Mesothelial cell of epicardium (in vitro differentiated cells): ENCODE measurements around the gene CLSTN2. TPM values are rescaled to one million over a fixed set of nuclear protein-coding genes. Genes with fewer than 3 reads are reported as not detected.

ENCODE experiments used
- DNase-seq, 2 experiments: peaks; one replicate each; pipeline ENCODE4 v3.0.0; 2021; ENCODE audit warnings: low spot score in 2 of 2; ENCODE audit not compliant: unreplicated experiment in 2 of 2
- H3K27ac Mint-ChIP-seq: 2 replicates; pipeline ENCODE4 v1.8.0; 2021; ENCODE audit warnings: mixed read lengths
- H3K27me3 Mint-ChIP-seq: 2 replicates; pipeline ENCODE4 v1.8.0; 2021; ENCODE audit warnings: low read depth, mixed read lengths
- H3K36me3 Mint-ChIP-seq: 2 replicates; pipeline ENCODE4 v1.8.0; 2021; ENCODE audit warnings: mixed read lengths
- H3K4me1 Mint-ChIP-seq: 2 replicates; pipeline ENCODE4 v1.8.0; 2021; ENCODE audit warnings: mixed read lengths
- H3K4me3 Mint-ChIP-seq: 2 replicates; pipeline ENCODE4 v1.8.0; 2021; ENCODE audit warnings: mild to moderate bottlenecking, moderate library complexity, mixed read lengths
- H3K9me3 Mint-ChIP-seq: 2 replicates; pipeline ENCODE4 v1.8.0; 2021; ENCODE audit warnings: mixed read lengths
- total RNA-seq: library from RNA; stranded (reverse); gene quantifications from 3 replicates; pipeline ENCODE4 v1.2.1, GENCODE V29; 2021
- TF ChIP-seq, protein P1 (sequence below): fragments of 200-600 bp; sonication (generic); IDR thresholded peaks from one replicate; pipeline ENCODE4 v1.5.0; 2021; ENCODE audit warnings: antibody characterized with exemption; ENCODE audit not compliant: unreplicated experiment

CLSTN2 gene
- total RNA-seq, 1 donor from 2014 or later: 18.2 TPM

DNA sequence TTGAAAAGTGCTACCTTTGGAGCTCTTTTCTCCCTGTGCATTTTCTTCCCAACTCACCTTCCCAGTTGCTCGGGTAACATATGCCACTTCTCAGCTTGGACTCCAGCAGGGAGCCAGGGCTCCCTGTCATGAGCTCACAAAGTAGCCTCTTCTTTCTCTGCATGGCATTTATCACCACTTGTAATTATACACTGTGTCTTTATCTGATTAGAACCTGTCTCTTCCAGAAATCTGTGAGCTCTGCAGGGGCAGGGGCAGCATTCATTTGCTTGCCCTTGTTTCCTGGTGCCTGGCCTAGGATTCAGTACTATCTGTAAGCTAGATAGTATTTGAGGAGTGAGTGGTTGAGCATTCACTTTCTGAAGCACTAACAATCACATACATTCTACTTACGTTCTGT is 100.9 kb downstream of the CLSTN2 start:
- Mint-ChIP-seq H3K4me1 (peaks cover 6% of the 10 kb centered on the region), H3K36me3 (no peaks in the 10 kb centered on the region), H3K27me3 (peaks cover 35% of the 10 kb centered on the region), H3K27ac (no peak overlapping the region), H3K4me3 (no peak overlapping the region), H3K9me3 (no peaks in the 10 kb centered on the region)
- DNase-seq: no peak
- TF ChIP-seq, protein P1, sequence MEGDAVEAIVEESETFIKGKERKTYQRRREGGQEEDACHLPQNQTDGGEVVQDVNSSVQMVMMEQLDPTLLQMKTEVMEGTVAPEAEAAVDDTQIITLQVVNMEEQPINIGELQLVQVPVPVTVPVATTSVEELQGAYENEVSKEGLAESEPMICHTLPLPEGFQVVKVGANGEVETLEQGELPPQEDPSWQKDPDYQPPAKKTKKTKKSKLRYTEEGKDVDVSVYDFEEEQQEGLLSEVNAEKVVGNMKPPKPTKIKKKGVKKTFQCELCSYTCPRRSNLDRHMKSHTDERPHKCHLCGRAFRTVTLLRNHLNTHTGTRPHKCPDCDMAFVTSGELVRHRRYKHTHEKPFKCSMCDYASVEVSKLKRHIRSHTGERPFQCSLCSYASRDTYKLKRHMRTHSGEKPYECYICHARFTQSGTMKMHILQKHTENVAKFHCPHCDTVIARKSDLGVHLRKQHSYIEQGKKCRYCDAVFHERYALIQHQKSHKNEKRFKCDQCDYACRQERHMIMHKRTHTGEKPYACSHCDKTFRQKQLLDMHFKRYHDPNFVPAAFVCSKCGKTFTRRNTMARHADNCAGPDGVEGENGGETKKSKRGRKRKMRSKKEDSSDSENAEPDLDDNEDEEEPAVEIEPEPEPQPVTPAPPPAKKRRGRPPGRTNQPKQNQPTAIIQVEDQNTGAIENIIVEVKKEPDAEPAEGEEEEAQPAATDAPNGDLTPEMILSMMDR: no peak

DNA sequence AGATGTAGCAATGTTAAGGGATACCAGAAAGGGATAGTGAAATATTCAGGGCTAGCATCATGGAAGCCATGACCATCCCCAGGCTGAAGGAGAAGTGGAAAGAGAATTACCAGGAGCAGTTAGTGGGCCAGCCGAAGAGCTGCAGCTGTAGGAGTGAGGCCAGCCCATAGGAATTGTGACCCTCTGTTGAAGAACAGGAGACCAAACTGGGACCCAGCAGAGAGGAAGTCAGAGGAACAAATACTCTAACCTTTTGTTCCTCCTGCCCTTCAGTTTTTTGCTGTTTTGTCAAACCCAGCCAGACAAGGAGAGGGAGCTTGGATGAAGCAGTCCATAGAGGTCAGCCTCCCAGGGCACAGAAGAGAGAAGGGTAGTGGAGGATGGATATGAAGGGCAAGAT is 115.4 kb downstream of the CLSTN2 start:
- H3K27ac Mint-ChIP-seq: no peak overlapping the region
- no peaks in the 10 kb centered on the region for H3K9me3 Mint-ChIP-seq
- no peaks in the 10 kb centered on the region for H3K36me3 Mint-ChIP-seq
- no peak overlapping the region for H3K4me3 Mint-ChIP-seq
- peaks cover 32% of the 10 kb centered on the region for H3K27me3 Mint-ChIP-seq
- peaks cover 8% of the 10 kb centered on the region for H3K4me1 Mint-ChIP-seq
- TF ChIP-seq, protein P1: no peak
- DNase-seq: no peak

DNA sequence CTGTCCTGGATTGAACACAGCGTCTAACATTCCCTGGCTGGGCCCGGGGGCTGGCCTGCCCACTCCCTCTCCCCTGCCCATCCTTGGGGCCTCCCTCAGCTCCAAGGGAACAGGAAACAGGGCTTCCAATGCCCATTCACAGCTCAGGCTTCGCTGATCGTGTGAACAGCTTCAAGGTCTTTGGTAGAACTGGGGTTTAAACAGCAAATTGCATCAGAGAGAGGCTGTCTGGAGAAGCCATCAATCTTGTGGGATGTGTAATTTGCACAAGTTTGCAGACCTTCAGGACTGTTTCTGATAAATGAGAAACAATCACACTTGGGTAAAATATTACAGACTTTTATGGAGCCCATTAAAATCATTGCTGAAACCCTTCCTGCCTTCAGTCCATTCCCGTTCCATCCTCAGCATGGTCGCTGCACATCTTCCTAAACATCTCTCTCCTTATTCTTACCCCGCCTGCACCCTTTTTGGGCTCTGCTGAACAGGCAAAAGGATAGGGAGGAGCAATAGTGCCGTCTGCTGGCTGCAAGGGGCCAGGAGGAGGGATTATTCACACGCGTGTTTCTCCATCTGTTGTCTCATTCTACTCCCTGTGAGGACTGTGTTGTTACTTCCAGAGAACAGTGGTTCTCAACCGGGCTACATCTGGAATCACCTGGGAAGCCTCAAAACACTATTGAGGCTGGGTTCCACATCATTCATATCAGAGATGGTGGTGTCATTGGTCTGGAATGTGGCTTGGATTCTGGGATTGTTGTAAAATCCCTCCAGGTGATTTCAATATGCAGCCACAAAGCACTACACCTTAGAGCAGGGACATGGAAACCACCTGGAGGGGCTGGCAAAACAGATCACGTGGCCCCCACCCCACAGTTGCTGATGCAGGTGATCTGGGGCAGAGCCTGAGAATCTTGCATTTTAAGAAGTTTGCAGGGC is 116.3 kb downstream of the CLSTN2 start:
- no peak overlapping the region for H3K4me3 Mint-ChIP-seq
- H3K9me3 Mint-ChIP-seq: peaks cover 3% of the 10 kb centered on the region
- DNase-seq: no peak
- H3K4me1 Mint-ChIP-seq: peaks cover 8% of the 10 kb centered on the region
- TF ChIP-seq, protein P1: no peak
- H3K27me3 Mint-ChIP-seq: peaks cover 25% of the 10 kb centered on the region
- H3K36me3 Mint-ChIP-seq: no peaks in the 10 kb centered on the region
- H3K27ac Mint-ChIP-seq: no peak overlapping the region

DNA sequence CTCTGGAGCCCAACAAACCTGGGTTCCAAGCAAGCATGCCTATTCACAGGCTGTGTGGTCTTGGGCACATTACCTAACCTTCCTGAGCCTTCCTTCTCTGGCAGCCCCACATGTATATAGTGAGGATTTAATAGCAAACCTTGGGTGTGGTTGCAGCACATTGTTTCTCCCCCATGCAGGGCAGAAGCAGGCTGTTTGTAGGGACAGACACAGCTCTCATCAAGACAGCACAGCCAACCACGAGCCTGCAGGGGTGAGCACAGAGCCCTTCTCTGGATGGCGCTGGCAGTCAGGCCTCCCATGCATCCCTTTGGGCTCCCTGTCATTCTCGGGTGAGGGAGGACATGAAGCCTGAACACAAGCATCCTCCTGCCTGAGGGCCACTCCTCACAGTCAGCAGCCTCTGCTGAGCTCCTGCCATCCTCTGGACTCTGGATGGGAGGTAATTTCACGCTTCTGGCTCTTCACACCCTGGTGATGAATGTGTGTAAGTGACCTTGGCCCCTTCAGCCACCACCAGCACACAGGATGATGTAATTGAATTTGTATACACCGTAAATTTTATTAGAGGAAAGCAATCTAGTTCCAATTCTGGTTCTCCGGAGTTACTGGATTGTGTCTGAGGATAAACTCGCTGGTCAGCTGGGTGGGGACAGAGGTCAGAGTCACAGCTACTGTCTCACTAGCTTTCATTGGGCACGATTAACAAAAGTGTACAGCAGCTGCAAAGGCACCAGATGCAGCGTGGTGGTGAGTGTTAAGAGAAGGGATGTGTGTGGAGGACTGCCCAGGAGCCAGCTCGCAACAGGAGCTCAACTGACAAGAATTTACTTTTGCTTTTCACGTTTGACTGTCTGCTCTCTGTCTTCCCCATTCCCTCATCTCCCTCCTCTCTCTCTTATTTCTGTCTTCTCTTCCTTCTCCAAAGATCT is 118.1 kb downstream of the CLSTN2 start:
- no peak for DNase-seq
- peaks cover 3% of the 10 kb centered on the region for H3K9me3 Mint-ChIP-seq
- TF ChIP-seq, protein P1: no peak
- no peak overlapping the region for H3K4me3 Mint-ChIP-seq
- H3K4me1 Mint-ChIP-seq: peaks cover 15% of the 10 kb centered on the region
- no peak overlapping the region for H3K27ac Mint-ChIP-seq
- no peaks in the 10 kb centered on the region for H3K36me3 Mint-ChIP-seq
- H3K27me3 Mint-ChIP-seq: peaks cover 19% of the 10 kb centered on the region

DNA sequence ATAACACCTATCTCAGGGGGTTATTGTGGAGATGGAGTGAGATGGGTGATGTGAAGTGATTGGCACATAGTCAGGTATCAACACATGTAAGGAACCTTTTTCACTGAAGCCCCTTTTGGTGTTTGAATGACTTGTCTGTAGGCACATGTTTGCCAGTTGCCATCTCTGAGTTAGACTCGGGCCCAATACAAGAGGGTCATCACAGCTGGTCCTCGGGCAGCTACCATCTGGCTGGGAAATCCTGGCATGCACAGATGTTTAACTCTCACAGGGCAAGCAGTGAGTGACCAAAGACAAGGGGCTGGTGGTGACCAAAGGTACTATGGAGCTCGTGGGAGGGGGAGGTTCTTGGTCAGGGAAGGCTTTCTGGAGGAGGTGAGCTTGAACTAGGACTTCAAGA is 118.8 kb downstream of the CLSTN2 start:
- Mint-ChIP-seq H3K36me3 (no peaks in the 10 kb centered on the region), H3K9me3 (peaks cover 3% of the 10 kb centered on the region), H3K4me1 (peaks cover 19% of the 10 kb centered on the region), H3K27ac (no peak overlapping the region), H3K4me3 (no peak overlapping the region), H3K27me3 (peaks cover 15% of the 10 kb centered on the region)
- DNase-seq: no peak
- TF ChIP-seq, protein P1: no peak
